ENCODE data around the gene PAXIP1.

DNA sequence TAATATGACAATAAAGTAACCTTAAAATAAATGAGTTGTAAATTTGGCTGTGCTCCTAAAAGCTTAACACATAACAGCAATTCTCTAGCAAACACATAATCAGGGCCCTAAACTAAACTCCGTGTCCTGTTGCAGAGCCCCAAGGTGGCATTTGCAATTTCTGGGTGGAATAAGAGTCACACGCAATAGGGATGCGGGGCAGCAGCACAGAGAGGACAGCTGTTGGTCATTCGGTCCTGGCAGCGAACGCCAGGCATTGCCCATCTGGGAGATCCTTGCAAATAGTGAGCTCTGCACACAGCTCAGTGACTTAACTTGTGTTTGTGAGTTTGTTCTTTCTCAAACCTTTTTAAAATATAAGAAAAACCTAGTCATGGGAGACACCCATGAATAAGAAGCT is 25.7 kb downstream of the PAXIP1 start:
- TF ChIP-seq, protein P1, sequence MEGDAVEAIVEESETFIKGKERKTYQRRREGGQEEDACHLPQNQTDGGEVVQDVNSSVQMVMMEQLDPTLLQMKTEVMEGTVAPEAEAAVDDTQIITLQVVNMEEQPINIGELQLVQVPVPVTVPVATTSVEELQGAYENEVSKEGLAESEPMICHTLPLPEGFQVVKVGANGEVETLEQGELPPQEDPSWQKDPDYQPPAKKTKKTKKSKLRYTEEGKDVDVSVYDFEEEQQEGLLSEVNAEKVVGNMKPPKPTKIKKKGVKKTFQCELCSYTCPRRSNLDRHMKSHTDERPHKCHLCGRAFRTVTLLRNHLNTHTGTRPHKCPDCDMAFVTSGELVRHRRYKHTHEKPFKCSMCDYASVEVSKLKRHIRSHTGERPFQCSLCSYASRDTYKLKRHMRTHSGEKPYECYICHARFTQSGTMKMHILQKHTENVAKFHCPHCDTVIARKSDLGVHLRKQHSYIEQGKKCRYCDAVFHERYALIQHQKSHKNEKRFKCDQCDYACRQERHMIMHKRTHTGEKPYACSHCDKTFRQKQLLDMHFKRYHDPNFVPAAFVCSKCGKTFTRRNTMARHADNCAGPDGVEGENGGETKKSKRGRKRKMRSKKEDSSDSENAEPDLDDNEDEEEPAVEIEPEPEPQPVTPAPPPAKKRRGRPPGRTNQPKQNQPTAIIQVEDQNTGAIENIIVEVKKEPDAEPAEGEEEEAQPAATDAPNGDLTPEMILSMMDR (conservative IDR thresholded peaks at IDR 0.05 in 1 of 2, IDR thresholded peaks at IDR 0.05 in 1 of 2; ENCODE audit: low read depth in 1 of 2, low read length in 2 of 2) = no peak
- TF ChIP-seq EZH2 (IDR thresholded peaks at IDR 0.05; ENCODE audit: low read length, missing control alignments) = no peak
